NCI-H774 (cell line): Measurements from ENCODE around the gene FFAR3.

Experiments used
- DNase-seq: peaks from one replicate; lab custom pipeline; 2025; lab: John Stamatoyannopoulos, UW

The FFAR3 gene

DNA sequence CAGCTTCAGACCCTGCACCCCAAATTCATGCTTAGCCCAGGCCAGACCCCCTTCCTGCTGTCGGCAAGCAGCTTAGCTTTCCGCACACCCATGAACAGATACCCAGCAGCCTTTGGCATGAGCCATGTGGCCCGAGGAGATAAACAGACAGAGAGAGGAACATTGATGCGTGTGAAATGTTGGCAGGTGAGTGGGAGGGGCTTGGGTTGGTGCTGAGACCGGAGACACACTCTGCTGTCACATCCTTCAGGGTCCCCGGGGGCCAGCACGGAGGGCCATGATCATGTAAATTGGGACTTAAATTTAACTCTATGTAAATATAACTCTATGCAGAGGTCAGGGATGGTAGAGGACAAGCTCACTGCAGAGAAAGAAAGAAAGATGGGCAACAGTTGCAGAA is 27.8 kb upstream of the FFAR3 start:
- no peak for DNase-seq

- DNase-seq: no peak
Measured at GRCh38 chr19:35331551-35332214, 26.6 kb upstream of the FFAR3 start.

- no peak for DNase-seq
Measured at GRCh38 chr19:35332817-35333216, 25.4 kb upstream of the FFAR3 start.

DNA sequence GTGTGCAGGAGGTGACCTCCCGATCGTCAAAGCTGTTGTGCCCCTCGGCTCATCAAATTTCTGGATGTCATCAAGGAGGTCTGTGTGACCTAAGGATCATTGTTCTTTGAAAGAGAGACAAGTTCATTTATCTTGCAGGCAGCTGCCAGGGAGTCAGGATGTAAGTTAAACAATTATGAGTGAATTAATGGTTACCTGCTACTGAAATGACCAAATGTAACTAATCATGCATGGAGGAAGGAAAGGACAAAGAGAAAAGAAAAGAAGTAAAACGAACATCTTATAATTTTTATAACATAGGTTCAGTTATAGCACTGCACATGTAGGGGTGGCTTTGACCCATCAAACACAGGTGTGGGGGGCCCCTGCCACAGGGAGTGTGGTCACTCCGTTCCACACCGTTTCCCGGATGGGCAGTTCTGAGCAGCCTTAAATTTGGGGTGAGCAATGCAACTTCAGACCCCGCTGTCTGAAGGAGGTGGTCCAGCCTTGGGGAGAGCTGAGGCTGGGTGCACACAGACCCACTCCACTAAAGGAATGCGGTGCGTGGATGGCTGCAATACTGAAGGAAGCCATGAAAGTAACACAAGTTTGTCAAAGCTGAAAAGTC is 24.0 kb upstream of the FFAR3 start:
- DNase-seq: no peak

DNA sequence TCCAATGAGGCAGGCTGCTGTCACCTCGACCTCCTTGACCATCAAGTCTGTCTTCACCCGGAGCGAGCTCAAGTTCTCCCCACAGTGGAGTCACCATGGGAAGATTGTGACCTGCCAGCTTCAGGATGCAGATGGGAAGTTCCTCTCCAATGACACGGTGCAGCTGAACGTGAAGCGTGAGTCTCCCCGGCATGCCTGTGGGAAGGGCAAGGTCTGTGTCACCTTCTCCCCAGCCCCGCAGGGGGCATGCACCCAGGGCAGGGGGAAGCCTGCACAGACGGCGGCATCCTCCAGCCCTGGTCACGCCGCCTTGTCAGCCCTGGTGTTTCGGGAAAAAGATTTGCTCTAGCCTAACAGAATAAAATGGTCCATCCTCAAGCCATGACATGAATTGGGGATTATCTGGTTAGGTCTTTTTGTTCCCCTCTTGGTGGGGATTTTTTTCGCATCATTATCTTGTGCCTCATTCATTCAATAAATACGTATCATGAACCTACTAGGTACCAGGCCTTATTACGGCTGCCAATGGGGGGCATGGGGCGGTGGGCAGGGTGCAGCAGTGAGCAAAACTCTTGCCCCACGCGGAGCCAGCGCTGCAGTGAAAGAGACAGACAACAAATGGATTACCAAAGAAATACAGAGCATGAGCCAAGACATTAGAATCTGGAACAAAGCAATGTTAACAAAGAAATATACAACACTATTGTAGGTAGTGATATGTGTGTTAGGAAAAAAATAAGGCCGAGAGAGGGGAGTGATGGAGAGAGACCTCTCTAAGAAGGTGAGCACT is 21.9 kb upstream of the FFAR3 start:
- no peak for DNase-seq

DNA sequence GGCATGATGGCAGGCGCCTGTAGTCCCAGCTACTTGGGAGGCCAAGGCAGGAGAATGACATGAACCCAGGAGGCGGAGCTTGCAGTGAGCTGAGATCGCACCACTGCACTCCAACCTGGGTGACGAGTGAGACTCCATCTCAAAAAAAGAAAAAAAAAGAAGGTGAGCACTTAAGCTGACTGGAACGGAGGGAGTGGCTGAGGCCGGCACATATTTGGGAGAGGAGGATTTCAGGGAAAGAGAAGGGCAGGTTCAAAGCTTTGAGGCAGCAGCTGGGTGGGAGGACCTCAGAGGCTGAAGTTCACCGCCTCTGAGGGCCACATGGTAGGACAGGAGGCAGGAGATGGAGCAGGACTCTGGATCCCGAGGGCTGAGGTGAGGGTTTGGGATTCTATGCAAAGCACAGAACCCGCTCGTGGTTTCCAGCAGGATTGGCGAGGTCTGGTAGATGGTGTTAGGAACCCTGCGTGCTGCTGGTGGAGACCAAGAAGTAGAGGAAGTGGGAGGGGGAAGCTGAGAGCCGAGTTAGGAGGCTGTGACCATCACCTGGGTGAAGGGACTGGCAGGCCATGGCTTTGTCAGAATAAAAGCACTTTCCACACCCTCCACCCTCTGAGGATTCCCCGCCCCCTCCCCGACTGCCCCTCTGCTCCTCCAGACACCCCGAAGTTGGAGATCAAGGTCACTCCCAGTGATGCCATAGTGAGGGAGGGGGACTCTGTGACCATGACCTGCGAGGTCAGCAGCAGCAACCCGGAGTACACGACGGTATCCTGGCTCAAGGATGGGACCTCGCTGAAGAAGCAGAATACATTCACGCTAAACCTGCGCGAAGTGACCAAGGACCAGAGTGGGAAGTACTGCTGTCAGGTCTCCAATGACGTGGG is 20.9 kb upstream of the FFAR3 start:
- no peak for DNase-seq

- DNase-seq: no peak
Measured at GRCh38 chr19:35337984-35338296, 20.3 kb upstream of the FFAR3 start.

- DNase-seq: no peak
Measured at GRCh38 chr19:35340431-35340830, 17.8 kb upstream of the FFAR3 start.

DNA sequence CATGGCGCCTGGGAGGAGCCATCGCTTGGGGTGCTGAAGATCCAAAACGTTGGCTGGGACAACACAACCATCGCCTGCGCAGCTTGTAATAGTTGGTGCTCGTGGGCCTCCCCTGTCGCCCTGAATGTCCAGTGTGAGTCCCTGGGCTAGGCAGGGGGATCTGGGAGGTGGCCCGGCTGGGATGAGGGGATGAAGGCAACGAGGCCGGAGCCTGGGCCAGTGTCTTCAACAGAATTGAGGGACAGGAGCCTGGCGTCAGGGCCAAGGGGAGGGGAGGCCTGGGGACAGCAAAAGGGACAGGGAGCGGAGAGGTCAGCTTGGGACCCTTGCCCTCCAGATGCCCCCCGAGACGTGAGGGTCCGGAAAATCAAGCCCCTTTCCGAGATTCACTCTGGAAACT is 17.3 kb upstream of the FFAR3 start:
- no peak for DNase-seq

- no peak for DNase-seq
Measured at GRCh38 chr19:35341565-35342225, 16.6 kb upstream of the FFAR3 start.

DNA sequence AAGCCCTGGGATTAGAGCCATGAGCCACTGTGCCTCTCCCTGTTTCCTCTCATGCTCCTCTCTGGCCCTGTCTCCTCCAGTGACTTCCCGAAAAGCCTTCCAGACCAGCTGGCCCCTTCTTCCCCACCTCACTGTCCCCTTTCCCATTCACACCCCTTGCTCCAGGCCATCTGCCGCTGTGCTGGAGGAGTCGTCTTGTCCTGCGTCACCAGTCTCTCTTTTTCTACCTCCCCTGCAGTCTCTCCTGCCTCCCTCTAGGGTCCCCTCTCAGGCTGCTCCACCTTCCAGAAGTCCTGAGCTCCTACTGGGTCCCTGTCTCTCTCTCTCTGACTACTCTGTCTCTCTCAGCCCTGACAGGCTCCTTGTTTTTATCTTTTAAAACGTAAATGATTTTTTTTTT is 15.8 kb upstream of the FFAR3 start:
- no peak for DNase-seq

- no peak for DNase-seq
Measured at GRCh38 chr19:35344511-35345031, 13.7 kb upstream of the FFAR3 start.

- DNase-seq: no peak
Measured at GRCh38 chr19:35345671-35346111, 12.6 kb upstream of the FFAR3 start.

- no peak for DNase-seq
Measured at GRCh38 chr19:35346193-35347052, 11.8 kb upstream of the FFAR3 start.

DNA sequence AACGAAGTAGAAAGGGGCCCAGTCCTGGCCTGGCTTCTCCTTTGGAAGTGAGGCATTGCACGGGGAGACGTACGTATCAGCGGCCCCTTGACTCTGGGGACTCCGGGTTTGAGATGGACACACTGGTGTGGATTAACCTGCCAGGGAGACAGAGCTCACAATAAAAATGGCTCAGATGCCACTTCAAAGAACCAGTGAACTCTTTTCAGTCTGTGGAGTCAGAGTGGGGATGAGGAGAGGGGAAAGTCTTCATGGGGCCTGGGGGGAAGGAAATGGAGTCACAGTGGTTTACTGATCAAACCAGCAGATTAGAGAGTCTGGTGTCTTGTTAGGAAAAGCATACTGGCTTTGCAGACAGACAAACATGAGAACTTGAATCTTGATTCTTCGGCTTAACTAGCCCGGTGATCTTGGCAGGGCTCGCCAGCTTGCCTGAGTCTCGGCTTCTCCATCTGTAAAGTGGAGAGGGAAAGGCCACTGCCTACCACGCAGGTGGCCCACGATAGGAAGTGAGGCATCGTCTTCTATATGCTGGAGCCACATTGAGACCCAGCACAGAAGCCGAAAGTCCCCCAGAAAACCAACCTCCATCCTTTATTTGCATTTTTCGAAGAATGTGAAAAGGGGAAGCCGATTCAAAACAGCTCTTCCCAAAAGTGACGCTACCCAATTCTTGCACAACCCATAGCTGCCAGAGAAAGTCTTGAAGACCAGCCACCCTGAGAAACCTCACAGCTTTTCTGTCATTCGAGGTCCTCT is 10.9 kb upstream of the FFAR3 start, which contains the start of gene FFAR1:
FFAR1 (plus strand) TSS at position 732 of the 759 bp plus-strand sequence. CDS start 3,650 bp downstream, outside the sequence.
- DNase-seq: no peak

GRCh38 chr19:35347930-35348298 is 10.3 kb upstream of the FFAR3 start:
- DNase-seq: no peak

- no peak for DNase-seq
Measured at GRCh38 chr19:35348911-35349611, 9.2 kb upstream of the FFAR3 start.

DNA sequence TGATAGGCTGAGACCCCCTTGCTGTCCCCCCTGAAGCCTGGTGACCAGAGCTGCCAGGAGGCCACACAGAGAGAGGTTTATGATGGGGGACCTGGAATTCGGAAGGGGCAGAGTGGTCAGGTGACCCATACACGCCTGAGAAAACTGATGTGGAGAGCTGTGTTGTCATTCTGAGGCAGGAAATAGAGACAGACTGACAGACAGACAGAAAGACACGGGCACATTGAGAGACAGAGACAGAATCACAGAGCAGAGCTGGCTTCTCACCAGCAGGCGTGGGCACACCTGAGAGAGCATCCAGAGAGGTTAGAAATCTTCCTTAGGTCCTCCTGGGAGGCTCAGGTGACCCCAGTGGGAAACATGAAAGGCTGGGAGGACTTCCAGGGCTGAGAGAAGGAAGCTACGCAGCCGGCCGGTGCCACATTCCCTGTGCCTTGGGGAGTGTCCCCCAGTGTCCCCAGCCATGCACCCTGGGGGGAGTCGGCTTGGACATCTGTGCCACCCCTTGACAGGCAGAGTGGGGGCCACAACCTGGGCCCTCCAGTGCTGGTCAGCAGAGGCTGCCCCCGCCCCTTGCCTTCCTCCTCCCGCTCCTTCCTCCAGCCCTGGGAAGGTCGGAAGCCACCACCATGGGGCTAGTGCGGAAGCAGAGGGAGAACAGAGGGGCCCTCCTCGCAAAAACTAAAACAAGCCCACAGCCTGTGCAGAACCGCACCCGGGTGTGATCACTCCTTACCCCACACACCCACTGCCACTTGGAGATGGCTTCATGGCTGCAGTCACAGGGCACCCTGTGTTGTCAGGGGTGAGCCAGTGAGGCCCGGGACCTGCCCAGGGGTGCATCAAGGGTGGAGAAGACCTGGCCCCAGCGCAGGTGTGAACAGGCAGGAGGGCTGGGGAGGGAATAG is 8.4 kb upstream of the FFAR3 start:
- no peak for DNase-seq
